Lung (tissue), 12 donors: ENCODE data around the gene MPO. TPM values are rescaled to one million over a fixed set of nuclear protein-coding genes. Genes with fewer than 3 reads are reported as not detected.

Source experiments
- ATAC-seq: fragments of 200-7000 bp; cut with Tn5 transposase; one replicate; pipeline ENCODE4 v1.9.1; 2020; ENCODE audit warnings: moderate number of reproducible peaks; ENCODE audit not compliant: insufficient read depth, low FRiP score
- DNase-seq, 3 donors: peaks; one replicate each; pipeline ENCODE4 v3.0.0-alpha.2; 2013 to 2017
- H3K27ac ChIP-seq, 2 donors: one replicate each; pipeline ENCODE4 v1.5.1; 2013; ENCODE audit warnings: mild to moderate bottlenecking in 2 of 2, moderate library complexity in 2 of 2, control low read depth in 1 of 2, inconsistent platforms in 1 of 2, low read depth in 1 of 2, low read length in 1 of 2
- H3K27me3 ChIP-seq, 3 donors: one replicate each; pipeline ENCODE4 v1.5.1; 2013; ENCODE audit warnings: low read length in 2 of 3; ENCODE audit not compliant: control insufficient read depth in 3 of 3, insufficient read depth in 3 of 3
- H3K36me3 ChIP-seq, 4 donors: one replicate each; pipeline ENCODE4 v1.5.1; 2013; ENCODE audit warnings: low read length in 4 of 4, mild to moderate bottlenecking in 1 of 4, moderate library complexity in 1 of 4; ENCODE audit not compliant: control insufficient read depth in 4 of 4, insufficient read depth in 4 of 4
- H3K4me1 ChIP-seq, 5 donors: one replicate each; pipeline ENCODE4 v1.5.1; 2013; ENCODE audit warnings: low read length in 5 of 5, mild to moderate bottlenecking in 2 of 5, moderate library complexity in 1 of 5; ENCODE audit not compliant: control insufficient read depth in 5 of 5, insufficient read depth in 5 of 5
- H3K4me3 ChIP-seq: one replicate; pipeline ENCODE4 v1.5.1; 2013; ENCODE audit warnings: mild to moderate bottlenecking, control low read depth, moderate library complexity
- H3K9ac ChIP-seq, 2 donors: one replicate each; pipeline ENCODE4 v1.5.1; 2013; ENCODE audit warnings: low read length in 2 of 2, control low read depth in 1 of 2; ENCODE audit not compliant: insufficient read depth in 1 of 2
- H3K9me3 ChIP-seq, 4 donors: one replicate each; pipeline ENCODE4 v1.5.1; 2013; ENCODE audit warnings: low read length in 3 of 4, mild to moderate bottlenecking in 1 of 4, moderate library complexity in 1 of 4; ENCODE audit not compliant: control insufficient read depth in 4 of 4, insufficient read depth in 3 of 4
- CTCF ChIP-seq: IDR thresholded peaks from 2 replicates; pipeline ENCODE4 v1.5.1; 2012; ENCODE audit warnings: mild to moderate bottlenecking; ENCODE audit errors: control extremely low read depth, extremely low read depth
- WGBS, 2 donors: extraction: QIAGEN DNeasy Blood & Tissue Kit; methylation state at CpG; one replicate each; pipeline ENCODE4 v1.1.7; 2013; 5-methylcytosine and 5-hydroxymethylcytosine counted together
- polyA plus RNA-seq, 2 donors: library from polyadenylated mRNA; stranded (reverse); fragments of 200-250 nt; gene quantifications; one replicate each; pipeline ENCODE4 v1.2.1, GENCODE V29; 2013
- total RNA-seq, 2 donors: library from RNA; depleted of rRNA in 1 of 2; stranded (reverse); fragments of >200 nt in 1 of 2; gene quantifications; one replicate each; pipeline ENCODE4 v1.2.1, GENCODE V29; 2014 to 2021
- donor health status: control.
- donor health status: control.
- donor health status: Bipolar disorder and iron deficiency.
- donor health status: healthy.
- donor health status: DM: yes; HTN: yes; CAD: no.

MPO gene
- total and polyA plus RNA-seq, 4 donors, result 0.79 to 62.0 (median 6.7) TPM

GRCh38 chr17:58265902-58266875 lies 14.5 kb downstream of the MPO start:
- no peak for ATAC-seq
- no peak overlapping the region for H3K9ac ChIP-seq
- H3K4me3 ChIP-seq, result no peak overlapping the region
- TF ChIP-seq CTCF, result no peak
- no peaks in the 10 kb centered on the region for H3K9me3 ChIP-seq
- DNase-seq, result no peak
- H3K27ac ChIP-seq, result no peak overlapping the region
- H3K4me1 ChIP-seq, result no peaks in the 10 kb centered on the region
- H3K36me3 ChIP-seq, result no peaks in the 10 kb centered on the region
- peaks cover 0 to 4% (median 3%) of the 10 kb centered on the region in 3 donors for H3K27me3 ChIP-seq
- WGBS, 2 donors, result 72 to 89% methylated on average over 7 of the region's 7 CpGs

- H3K9ac ChIP-seq, result no peak overlapping the region
- no peak for ATAC-seq
- peaks cover 0 to 9% (median 4%) of the 10 kb centered on the region in 3 donors for H3K27me3 ChIP-seq
- DNase-seq, result no peak
- H3K4me1 ChIP-seq, result no peaks in the 10 kb centered on the region
- TF ChIP-seq CTCF, result no peak
- WGBS, 2 donors, result 62 to 72% methylated on average over 4 of the region's 4 CpGs
- no peaks in the 10 kb centered on the region for H3K9me3 ChIP-seq
- no peak overlapping the region for H3K4me3 ChIP-seq
- no peak overlapping the region for H3K27ac ChIP-seq
- H3K36me3 ChIP-seq, result no peaks in the 10 kb centered on the region
Measured at GRCh38 chr17:58265271-58265670, 15.5 kb downstream of the MPO start.

GRCh38 chr17:58264407-58265103 lies 16.2 kb downstream of the MPO start:
- Histone ChIP-seq H3K4me3 (no peak overlapping the region), H3K36me3 (no peaks in the 10 kb centered on the region), H3K27ac (no peak overlapping the region), H3K4me1 (no peaks in the 10 kb centered on the region), H3K9ac (no peak overlapping the region), H3K27me3 (peaks cover 0 to 9% (median 4%) of the 10 kb centered on the region in 3 donors), H3K9me3 (no peaks in the 10 kb centered on the region)
- no peak for ATAC-seq
- 77 to 81% methylated on average over 6 of the region's 6 CpGs for WGBS, 2 donors
- TF ChIP-seq CTCF, result no peak
- DNase-seq, result no peak
